HG02970 (cell line): ENCODE measurements around the gene CEBPZ.
A peak's percentile ranks its signal among the peaks of the same experiment; 100 is the strongest.

Source experiments
- ATAC-seq: cut with Tn5 transposase; IDR thresholded peaks from one replicate; pipeline ENCODE4 v1.9.1; 2021; ENCODE audit warnings: mild to moderate bottlenecking, moderate library complexity, moderate number of reproducible peaks; ENCODE audit not compliant: unreplicated experiment, low FRiP score

CEBPZ gene

DNA sequence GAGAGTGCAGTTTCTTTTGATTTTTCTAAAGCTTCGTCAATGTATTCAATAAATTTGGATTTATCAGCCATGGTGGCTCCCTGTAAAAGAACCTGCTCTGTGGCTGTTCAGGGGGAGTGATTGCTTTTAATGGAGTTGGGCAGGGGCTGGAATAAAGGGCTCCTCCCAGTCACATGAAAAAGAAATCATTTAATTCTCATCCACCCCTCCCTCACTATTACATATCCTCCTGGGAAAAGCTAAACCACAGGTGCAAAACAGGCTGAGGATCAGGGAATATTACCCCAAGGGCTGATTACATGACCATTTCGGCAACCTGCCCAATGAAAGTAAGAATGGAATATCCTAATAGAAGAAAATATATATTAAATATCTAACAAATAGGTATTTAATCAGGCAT, 42.8 kb downstream of the CEBPZ start, which contains the start of gene SULT6B1:
SULT6B1 (minus strand) TSS at position 101 of the 400 bp plus-strand sequence; CDS start at position 71, 30 bp downstream.
- ATAC-seq, result no peak

- ATAC-seq, result no peak
These were observed 49.4 kb downstream of the CEBPZ start for GRCh38 chr2:37181726-37182684.

GRCh38 chr2:37180640-37181039, 50.8 kb downstream of the CEBPZ start:
- ATAC-seq, result no peak

GRCh38 chr2:37180006-37180639, 51.3 kb downstream of the CEBPZ start:
- ATAC-seq, result no peak

DNA sequence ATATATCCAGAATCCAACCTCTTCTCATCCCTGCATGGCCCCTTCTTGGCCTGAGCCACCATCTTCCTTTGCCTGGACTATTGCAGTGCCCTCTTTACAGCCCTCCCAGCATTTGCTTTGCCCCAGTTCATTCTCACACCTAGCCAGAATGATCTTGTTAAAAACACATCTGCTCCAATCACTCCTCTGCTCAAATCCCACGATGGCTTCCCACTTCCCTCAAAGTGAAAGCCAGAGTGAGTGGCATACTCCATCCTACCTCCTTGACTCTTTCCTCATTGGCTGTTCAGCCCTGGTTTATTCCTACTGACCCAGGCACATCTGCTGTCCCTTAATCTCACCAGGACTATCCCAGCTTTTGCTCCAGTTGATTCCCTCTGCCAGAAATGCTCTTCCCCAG, 57.7 kb downstream of the CEBPZ start:
- ATAC-seq, result no peak

DNA sequence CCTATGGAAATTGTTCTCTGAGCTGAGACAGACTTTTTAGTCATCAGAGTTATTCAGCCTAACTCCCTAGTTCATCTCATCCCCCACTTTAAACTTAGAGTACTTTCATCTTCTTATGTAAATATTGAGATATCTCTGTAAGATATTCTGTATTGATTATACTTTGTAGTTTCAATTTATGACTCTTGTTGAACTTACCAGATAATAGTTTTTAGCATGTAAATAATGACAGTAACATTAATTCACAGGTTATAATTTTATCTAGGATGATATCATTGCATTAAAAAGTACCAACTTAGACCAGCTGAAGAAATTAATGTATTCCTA, 59.8 kb downstream of the CEBPZ start:
- no peak for ATAC-seq

DNA sequence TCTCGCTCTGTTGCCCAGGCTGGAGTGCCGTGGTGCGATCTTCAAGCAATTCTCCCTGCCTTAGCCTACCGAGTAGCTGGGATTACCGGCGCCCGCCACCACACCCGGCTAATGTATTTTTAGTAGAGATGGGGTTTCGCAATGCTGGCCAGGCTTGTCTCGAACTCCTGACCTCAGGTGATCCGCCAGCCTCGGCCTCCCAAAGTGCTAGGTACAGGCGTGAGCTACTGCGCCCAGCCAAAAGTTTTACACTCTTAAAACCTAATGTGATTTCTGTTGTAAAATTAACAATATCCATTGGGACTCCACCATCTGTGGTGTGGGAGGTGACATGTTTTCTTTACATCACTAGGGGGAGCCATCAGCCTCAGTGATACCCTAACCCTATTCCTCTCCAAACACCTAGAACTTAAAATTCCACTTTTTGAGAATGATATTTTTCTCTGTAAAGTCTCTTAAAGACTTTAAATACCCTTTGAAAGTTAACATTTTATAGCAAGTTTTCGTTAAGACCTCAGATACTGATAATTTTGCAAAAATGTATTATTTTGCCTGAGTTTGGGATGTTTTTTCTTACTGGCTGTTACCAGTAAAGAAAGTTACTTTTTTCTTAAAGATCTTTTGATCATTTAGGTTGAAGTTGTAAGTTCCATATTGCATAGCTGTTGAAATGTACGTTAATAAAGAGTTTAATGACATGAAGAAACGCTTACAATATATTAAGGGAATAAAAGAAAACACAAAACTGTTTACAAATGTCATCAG, 63.0 kb downstream of the CEBPZ start:
- ATAC-seq, result no peak

- ATAC-seq, result no peak
These were observed 63.7 kb downstream of the CEBPZ start for GRCh38 chr2:37167636-37168180.

DNA sequence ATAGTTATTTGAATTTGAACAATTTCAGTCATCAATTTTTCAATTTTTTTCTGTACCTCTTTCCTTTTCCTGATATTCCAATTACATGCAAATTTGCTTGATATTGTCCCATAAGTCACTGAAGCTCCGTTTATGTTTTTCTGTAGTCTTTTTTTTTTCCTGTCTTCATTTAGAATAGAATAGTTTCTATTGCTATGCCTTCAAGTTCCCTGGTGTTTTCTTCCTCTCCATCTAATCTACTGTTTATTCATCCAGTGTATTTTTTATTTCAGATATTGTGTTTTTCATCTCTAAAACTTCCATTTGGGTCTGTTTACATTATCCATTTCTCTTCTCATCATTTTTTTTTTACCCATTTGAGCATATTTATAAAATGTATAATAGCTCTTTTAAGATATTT, 66.6 kb downstream of the CEBPZ start:
- ATAC-seq, result no peak

DNA sequence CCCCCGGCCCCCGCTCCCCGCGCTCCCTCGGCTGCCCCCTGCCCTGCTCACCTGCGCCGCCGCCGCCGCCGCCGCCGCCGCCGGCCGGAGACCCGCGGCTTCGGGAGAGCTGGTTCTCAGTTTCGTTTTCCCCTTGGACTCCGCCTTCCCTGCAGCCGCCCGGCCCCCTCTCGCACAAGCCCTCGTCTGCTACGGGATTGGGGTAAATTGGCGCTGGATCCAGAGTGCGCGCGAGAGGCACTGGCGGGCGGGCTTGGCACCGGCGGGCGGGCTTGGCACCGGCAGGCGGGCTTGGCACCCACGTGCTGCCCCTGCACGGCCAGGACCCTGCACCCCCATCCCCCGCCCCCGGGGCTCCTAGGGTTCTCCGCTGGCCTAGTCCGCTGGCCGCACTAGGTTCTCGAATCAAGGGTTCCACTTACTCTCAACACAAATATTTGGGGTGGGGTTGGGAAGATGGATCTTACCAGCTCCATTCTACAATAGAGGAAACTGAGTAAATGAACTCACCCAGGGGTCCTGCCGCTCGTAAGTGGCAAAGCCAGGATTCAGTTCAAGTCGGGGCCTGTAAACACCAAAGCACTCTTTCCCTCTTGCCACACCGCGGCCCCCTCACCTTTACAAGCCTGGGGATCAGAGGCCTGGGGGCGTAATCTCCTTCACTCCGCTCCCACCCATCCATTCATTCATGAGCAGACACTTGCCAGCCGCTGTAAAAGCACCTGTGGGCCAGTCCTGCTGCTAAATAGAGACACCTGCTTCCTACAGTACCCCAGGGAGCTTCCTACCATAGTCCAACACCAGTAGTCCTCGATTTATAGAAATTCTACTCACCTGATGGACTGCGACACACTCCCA, 74.3 kb downstream of the CEBPZ start, which contains the start of gene EIF2AK2:
EIF2AK2 (minus strand) TSS at position 124 of the 858 bp plus-strand sequence. CDS start 9,174 bp downstream, outside the sequence.
- ATAC-seq, result peak; percentile 82

- ATAC-seq, result no peak
These were observed 75.1 kb downstream of the CEBPZ start for GRCh38 chr2:37156071-37156856.

GRCh38 chr2:37154785-37155184, 76.6 kb downstream of the CEBPZ start:
- ATAC-seq, result no peak

GRCh38 chr2:37153224-37153623, 78.2 kb downstream of the CEBPZ start:
- ATAC-seq, result no peak
